SK-N-SH treated with all-trans-retinoic acid at 6 μM for 48 hours (cell line): Measurements from ENCODE around the gene SCN9A.

Experiments used
- ATAC-seq: fragments of 200-7000 bp; cut with Tn5 transposase; 3 replicates; pipeline ENCODE4 v1.9.1; 2020; ENCODE audit warnings: mild to moderate bottlenecking, moderate library complexity
- ARNTL ChIP-seq: fragments of 450-650 bp; formaldehyde crosslinking; IDR thresholded peaks from 2 replicates; pipeline ENCODE4 v1.5.0; 2020; ENCODE audit warnings: low read depth, mild to moderate bottlenecking, moderate library complexity, borderline replicate concordance
- CSDC2 ChIP-seq: fragments of 250-450 bp; sonication (Bioruptor Pico); IDR thresholded peaks from 2 replicates; pipeline ENCODE4 v1.5.0; 2020; ENCODE audit warnings: mild to moderate bottlenecking, moderate library complexity
- CSRNP3 ChIP-seq: fragments of 250-450 bp; sonication (Bioruptor Pico); IDR thresholded peaks from 2 replicates; pipeline ENCODE4 v1.5.1; 2021; ENCODE audit warnings: mild to moderate bottlenecking, moderate library complexity
- ESRRG ChIP-seq: fragments of 250-450 bp; sonication (Bioruptor Pico); IDR thresholded peaks from 2 replicates; pipeline ENCODE4 v1.6.1; 2021; ENCODE audit warnings: mild to moderate bottlenecking
- ISL1 ChIP-seq: fragments of 250-450 bp; sonication (Bioruptor Pico); IDR thresholded peaks from 2 replicates; pipeline ENCODE4 v2.1.2; 2022; ENCODE audit warnings: mild to moderate bottlenecking, moderate library complexity
- OSR1 ChIP-seq: fragments of 250-450 bp; sonication (Bioruptor Pico); IDR thresholded peaks from 2 replicates; pipeline ENCODE4 v1.8.0; 2022; ENCODE audit warnings: moderate library complexity, mild to moderate bottlenecking, inconsistent platforms
- POU6F1 ChIP-seq: fragments of 250-450 bp; sonication (Bioruptor Pico); IDR thresholded peaks from 2 replicates; pipeline ENCODE4 v1.8.0; 2021; ENCODE audit warnings: low read depth, mild to moderate bottlenecking, moderate library complexity, borderline replicate concordance
- PPARA ChIP-seq: fragments of 250-450 bp; sonication (Bioruptor Pico); IDR thresholded peaks from 2 replicates; pipeline ENCODE4 v1.5.0; 2020; ENCODE audit warnings: mild to moderate bottlenecking, borderline replicate concordance
- RARB ChIP-seq: fragments of 250-450 bp; sonication (Bioruptor Pico); IDR thresholded peaks from 2 replicates; pipeline ENCODE4 v1.8.0; 2021; ENCODE audit warnings: mild to moderate bottlenecking, moderate library complexity
- SNAI2 ChIP-seq: fragments of 250-450 bp; sonication (Bioruptor Pico); IDR thresholded peaks from 2 replicates; pipeline ENCODE4 v1.5.0; 2020; ENCODE audit warnings: mild to moderate bottlenecking, moderate library complexity
- TSHZ2 ChIP-seq: fragments of 250-450 bp; sonication (Bioruptor Pico); IDR thresholded peaks from 2 replicates; pipeline ENCODE4 v1.5.0; 2020; ENCODE audit warnings: mild to moderate bottlenecking, moderate library complexity
- ZC3H10 ChIP-seq: fragments of 250-450 bp; sonication (Bioruptor Pico); IDR thresholded peaks from 2 replicates; pipeline ENCODE4 v1.5.1; 2021; ENCODE audit warnings: mild to moderate bottlenecking, moderate library complexity
- ZFP3 ChIP-seq: fragments of 250-450 bp; sonication (Bioruptor Pico); IDR thresholded peaks from 2 replicates; pipeline ENCODE4 v1.5.0; 2020; ENCODE audit warnings: mild to moderate bottlenecking, moderate library complexity
- ZFP30 ChIP-seq: fragments of 450-650 bp; formaldehyde crosslinking; IDR thresholded peaks from 2 replicates; pipeline ENCODE4 v1.5.0; 2022; ENCODE audit warnings: mild to moderate bottlenecking, moderate library complexity
- ZNF565 ChIP-seq: fragments of 450-650 bp; formaldehyde crosslinking; conservative IDR thresholded peaks from 2 replicates; pipeline ENCODE4 v1.5.0; 2020; ENCODE audit warnings: low read depth, mild to moderate bottlenecking, moderate library complexity
- ZNF70 ChIP-seq: fragments of 450-650 bp; formaldehyde crosslinking; IDR thresholded peaks from 2 replicates; pipeline ENCODE4 v1.5.0; 2020; ENCODE audit warnings: mild to moderate bottlenecking, moderate library complexity
- TF ChIP-seq, protein P1 (sequence below): fragments of 250-450 bp; sonication (Bioruptor Pico); IDR thresholded peaks from 2 replicates; pipeline ENCODE4 v1.8.0; 2020; ENCODE audit warnings: mild to moderate bottlenecking, moderate library complexity, borderline replicate concordance
- TF ChIP-seq, protein P2 (sequence below): fragments of 250-450 bp; sonication (Bioruptor Pico); IDR thresholded peaks from 2 replicates; pipeline ENCODE4 v1.5.1; 2020; ENCODE audit warnings: low read depth, mild to moderate bottlenecking, moderate library complexity

SCN9A gene

GRCh38 chr2:166238176-166238575 is 137.6 kb downstream of the SCN9A start:
- TF ChIP-seq OSR1 (CRISPR knock-in tag) (no peak), ZFP30 (CRISPR knock-in tag) (no peak), ZNF70 (CRISPR knock-in tag) (no peak), CSDC2 (no peak), PPARA (CRISPR knock-in tag) (no peak), ZC3H10 (CRISPR knock-in tag) (no peak), ARNTL (CRISPR knock-in tag) (no peak), TSHZ2 (CRISPR knock-in tag) (no peak), SNAI2 (CRISPR knock-in tag) (no peak)
- TF ChIP-seq, protein P1, sequence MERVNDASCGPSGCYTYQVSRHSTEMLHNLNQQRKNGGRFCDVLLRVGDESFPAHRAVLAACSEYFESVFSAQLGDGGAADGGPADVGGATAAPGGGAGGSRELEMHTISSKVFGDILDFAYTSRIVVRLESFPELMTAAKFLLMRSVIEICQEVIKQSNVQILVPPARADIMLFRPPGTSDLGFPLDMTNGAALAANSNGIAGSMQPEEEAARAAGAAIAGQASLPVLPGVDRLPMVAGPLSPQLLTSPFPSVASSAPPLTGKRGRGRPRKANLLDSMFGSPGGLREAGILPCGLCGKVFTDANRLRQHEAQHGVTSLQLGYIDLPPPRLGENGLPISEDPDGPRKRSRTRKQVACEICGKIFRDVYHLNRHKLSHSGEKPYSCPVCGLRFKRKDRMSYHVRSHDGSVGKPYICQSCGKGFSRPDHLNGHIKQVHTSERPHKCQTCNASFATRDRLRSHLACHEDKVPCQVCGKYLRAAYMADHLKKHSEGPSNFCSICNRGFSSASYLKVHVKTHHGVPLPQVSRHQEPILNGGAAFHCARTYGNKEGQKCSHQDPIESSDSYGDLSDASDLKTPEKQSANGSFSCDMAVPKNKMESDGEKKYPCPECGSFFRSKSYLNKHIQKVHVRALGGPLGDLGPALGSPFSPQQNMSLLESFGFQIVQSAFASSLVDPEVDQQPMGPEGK (CRISPR knock-in tag): no peak
- ATAC-seq: no peak

DNA sequence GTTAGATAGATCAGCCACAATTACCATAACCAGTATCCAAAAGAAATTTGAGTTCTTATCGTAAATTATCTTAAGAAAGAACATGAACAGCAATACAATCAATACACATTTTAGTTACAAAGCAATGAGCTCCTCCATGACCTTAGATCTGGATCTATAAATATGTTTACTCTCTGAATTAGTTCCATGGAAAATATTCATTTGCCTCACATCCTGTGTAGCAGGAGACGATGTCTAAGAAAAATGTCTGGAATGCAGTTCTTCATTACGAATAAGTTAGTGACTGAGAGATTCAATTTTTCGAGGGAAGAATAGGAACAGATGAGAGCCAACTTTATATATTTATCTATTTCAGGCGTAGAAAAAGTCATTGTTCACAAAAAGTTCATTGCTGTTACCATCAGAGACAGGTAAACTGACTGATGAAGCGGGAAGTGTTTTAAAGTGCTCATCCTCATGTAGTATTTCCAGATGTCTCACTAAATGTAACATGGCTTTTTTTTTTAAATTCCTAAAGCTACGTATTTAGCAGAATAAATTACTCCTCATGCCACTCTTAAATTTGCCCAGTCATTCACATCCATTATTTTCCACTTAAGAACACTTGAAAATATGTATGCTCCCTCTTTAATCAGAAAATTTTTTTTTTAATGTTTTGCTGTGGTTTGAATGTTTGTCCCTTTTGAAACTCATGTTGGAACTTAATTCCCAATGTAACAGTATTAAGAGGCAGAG is 141.5 kb downstream of the SCN9A start:
- TF ChIP-seq CSRNP3 (CRISPR knock-in tag) (no peak), ISL1 (peak; percentile 68; the same call in 1 of the 2 replicates), POU6F1 (CRISPR knock-in tag) (no peak), PPARA (CRISPR knock-in tag) (no peak)
- TF ChIP-seq, protein P2, sequence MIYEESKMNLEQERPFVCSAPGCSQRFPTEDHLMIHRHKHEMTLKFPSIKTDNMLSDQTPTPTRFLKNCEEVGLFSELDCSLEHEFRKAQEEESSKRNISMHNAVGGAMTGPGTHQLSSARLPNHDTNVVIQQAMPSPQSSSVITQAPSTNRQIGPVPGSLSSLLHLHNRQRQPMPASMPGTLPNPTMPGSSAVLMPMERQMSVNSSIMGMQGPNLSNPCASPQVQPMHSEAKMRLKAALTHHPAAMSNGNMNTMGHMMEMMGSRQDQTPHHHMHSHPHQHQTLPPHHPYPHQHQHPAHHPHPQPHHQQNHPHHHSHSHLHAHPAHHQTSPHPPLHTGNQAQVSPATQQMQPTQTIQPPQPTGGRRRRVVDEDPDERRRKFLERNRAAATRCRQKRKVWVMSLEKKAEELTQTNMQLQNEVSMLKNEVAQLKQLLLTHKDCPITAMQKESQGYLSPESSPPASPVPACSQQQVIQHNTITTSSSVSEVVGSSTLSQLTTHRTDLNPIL (CRISPR knock-in tag): peak; percentile 68; the same call in 1 of the 2 replicates
- TF ChIP-seq, all 23 proteins: peak for 2
- ATAC-seq: peak; percentile 90

DNA sequence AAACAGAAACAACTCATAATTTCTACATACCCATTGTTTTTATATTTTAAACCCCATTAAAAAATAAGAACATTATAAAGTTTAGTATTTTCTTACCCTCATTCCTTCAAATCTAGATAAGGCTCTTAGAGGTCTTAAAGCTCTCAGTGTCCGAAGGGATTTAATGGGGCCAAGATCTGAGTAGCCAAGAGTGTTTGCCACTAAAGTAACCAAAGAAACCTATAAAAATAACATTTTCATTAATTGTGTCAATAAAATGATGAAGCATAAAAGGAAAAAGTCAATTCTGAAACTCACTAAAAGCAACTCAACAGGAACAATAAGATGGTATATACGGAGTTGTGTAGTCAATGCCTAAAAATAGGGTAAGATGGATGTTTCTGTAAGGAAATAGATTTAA is 142.5 kb downstream of the SCN9A start:
- ATAC-seq: no peak
- TF ChIP-seq RARB (CRISPR knock-in tag) (no peak), ZFP3 (CRISPR knock-in tag) (no peak), SNAI2 (CRISPR knock-in tag) (no peak)

DNA sequence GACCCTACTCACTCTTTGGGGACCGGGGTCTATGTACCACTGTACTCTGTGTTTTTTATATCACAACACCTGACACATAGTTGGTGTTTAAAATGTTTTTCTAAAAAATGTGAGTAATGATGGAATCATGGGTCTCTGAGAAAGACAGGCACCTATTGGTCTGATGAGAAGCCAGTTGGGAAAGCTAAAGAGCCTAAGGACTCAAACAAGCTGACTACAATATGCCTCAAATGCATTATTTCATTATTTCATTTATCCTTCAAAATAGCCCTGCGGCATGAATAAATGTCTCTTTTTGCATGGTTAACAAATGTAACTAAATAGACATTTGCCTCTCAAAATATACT is 145.0 kb downstream of the SCN9A start:
- ATAC-seq: no peak
- no peak for TF ChIP-seq ISL1
- TF ChIP-seq OSR1 (CRISPR knock-in tag): no peak
- no peak for TF ChIP-seq ESRRG (CRISPR knock-in tag)
- TF ChIP-seq CSRNP3 (CRISPR knock-in tag): no peak
- TF ChIP-seq, protein P2 (CRISPR knock-in tag): no peak
- no peak for TF ChIP-seq ZNF565 (CRISPR knock-in tag)
- no peak for TF ChIP-seq ZC3H10 (CRISPR knock-in tag)
- no peak for TF ChIP-seq ZFP3 (CRISPR knock-in tag)
- TF ChIP-seq, all 23 proteins: peak for 0
